ENCODE results near the gene GTPBP1.

Gene GTPBP1

DNA sequence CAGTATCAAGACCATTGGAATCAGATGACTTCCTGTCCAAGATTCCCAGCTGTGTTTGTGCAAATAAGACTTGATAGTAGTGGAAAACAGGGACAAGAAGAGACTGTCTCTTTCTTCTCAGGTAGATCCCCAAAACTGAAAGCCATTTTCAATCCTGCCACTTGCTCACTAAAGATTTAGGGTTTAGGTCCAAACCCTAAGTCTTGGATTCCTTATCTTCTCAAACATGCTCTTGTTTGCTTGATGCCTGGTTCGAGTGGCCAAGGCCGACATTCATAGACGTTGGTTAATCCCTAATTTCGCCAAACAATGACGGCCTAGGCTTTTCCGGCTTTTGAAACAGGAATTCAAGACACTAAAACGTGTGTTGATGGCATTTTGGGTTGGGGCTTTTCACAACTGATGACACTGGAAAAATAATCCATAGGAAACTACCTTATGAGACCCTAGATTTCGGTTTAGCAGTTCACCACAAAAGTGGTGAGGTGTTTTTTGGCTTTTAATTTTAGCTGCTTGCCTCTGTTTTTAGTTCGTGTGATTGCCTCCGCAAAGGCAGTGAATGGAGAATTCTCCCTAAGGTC lies 1.0 kb upstream of the GTPBP1 start:
- DNase-seq, result no peak

GRCh38 chr22:38706101-38706900 lies 557 bp downstream of the GTPBP1 start:
- no peak for DNase-seq

- no peak for DNase-seq
These were observed 1.1 kb downstream of the GTPBP1 start for GRCh38 chr22:38706901-38707195.

DNA sequence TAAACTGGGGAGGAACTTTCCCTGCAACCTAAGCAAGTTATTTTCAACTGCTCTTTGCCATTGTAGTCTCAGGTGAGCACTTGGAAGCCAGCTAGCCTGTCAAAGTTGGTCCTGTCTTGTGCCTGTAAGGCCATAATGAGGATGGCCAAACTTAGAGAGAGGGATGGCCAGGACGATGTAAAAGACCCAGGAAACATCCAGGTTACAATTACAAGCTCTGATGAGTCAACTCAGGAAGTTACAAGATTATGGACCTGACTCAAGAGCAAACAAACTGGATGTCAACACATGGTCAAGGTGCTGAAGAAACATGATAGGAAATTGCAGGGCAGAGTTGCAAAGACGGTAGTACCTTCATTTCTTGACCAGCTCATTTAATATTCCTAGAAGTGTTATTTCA lies 1.6 kb downstream of the GTPBP1 start:
- no peak for DNase-seq

DNA sequence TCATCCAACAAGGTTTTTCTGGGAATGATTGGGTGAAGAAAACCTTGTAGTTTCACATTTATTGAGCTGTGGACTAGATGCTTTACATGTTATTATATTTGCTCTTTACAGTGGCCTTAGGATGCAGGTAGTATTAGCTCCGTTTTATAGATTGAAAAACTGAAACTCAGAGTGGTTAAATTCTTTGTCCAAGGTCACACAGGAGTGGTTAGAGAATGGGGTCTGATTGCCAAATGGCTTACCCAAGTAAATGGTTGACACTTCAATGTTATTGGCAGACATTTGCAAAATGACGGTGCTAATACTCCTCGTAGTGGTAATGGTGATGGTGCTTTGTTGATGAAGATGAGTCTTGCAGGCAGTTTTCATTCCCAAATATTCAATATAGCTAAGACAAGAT lies 2.2 kb downstream of the GTPBP1 start:
- no peak for DNase-seq

DNA sequence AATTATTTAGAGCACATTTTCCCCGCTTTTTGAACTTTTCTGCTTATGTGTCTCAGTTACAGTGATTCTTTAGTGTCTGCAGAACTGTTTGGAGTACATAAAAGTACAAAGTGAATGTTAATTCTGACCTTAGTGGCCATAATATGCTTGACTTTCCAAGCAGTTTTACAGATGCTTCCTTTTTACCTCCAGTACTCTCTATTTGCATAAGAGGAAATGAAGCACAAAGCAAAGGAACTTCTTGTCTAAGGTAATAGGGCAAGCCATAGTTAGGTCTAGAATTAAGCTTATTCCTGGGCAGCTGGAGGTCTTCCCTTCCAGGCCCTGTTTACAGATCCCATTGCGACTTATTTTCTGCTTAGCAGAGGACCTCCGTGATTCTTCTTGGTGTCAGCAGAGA lies 3.6 kb downstream of the GTPBP1 start:
- DNase-seq, result no peak

DNA sequence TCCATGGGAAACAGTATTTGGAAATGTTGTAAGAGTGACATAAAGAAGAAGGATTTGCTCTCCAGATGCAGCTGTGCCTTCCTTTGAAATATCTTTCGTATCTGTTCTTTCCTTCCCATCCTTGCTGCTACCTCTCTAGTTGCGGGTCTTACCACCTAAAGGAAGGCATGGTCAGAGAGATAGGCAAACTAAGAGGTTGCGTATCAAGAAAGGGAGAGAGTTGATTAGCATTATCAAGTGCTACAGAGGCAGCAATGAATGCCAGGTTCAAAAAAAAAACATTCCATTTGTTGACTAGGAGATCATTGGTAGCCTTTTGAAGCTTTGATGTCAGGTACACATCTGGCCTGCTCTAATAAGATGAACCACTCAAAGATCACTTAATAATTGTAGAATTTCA lies 4.6 kb downstream of the GTPBP1 start:
- DNase-seq, result no peak

GRCh38 chr22:38710866-38711265 lies 5.1 kb downstream of the GTPBP1 start:
- DNase-seq, result no peak

DNA sequence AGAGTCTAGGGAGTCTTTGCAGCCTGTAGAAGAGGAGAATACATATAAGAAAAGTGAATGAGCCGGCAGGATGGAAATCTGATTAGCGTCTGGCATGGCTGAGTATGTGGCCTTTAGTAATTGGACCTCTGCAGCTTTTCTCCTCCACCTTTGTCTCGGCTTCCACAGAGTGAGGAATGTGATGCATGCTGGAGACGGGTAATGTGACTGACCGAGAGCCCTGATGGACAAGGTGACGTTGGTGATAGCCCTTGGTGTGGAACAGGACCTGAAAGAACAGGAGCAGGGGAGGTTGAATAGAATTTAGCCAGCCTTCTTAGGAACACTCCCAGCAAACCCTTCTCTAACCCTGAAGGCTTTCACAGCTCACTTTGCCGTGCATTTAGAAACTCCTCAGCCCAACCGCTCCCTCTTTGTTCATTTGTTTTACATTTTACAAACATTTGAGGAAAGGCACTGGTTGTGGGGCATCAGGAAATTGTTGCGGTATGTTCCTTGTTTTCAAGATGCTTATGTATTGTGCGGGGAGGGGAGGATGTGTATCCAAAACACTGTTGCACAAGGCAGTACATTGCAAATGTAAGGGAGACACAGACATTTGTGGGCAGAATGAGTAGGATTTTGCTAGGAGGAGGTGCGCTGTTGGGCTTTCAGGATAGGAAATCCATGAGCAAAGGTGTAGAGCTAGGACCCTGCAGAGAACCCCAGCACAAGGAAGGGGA lies 6.9 kb downstream of the GTPBP1 start:
- no peak for DNase-seq

- DNase-seq, result no peak
These were observed 8.2 kb downstream of the GTPBP1 start for GRCh38 chr22:38713921-38714320.

DNA sequence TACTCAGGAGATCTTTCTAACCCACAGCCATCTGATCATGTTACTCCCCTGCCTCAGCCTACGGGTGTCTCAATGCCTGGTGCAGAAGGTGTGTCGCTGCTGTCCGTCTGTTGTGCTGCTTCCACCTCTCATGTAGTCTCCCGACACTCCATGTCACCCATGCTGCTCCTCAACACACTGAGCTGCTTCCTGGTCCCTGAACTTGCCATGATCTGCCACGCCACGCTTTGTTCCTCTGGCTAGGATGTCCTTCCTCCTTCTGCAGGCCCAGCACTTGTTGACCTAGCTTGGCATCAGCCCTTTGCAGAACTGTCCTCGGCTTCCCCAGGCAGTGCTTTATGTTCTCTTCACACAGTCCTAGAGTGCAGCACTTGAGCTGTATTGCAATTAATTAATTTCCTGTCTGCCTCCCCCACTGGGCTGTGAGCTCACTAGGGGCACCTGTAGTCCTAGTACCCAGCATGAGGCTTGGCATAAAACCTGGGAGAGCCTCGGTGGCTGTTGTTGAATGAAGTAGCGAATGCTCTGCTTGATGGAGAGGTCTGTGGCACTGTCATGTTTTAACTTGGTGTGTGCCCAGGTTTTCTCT lies 9.5 kb downstream of the GTPBP1 start:
- no peak for DNase-seq

GRCh38 chr22:38715852-38716251 lies 10.1 kb downstream of the GTPBP1 start:
- no peak for DNase-seq

DNA sequence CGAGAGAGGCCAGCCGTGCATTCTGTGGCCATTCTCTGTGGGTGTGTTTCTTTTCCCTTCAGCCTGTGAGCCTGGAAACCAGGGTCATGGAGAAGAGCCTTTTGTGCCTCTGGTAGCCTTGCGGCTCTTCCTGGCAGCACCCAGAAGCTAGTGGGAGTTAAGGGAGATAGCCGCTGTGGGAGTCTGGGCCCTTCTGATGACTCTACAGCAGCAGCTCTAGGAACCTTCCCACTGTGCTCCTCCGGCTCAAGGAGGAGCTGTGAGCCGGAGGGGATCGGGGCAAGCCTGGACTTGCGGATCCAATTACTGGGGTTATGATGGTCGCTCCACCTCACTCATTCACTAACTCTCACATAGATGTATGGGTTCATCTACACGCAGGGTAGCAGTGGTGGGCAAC lies 10.5 kb downstream of the GTPBP1 start:
- no peak for DNase-seq

- DNase-seq, result no peak
These were observed 11.1 kb downstream of the GTPBP1 start for GRCh38 chr22:38716826-38717225.

DNA sequence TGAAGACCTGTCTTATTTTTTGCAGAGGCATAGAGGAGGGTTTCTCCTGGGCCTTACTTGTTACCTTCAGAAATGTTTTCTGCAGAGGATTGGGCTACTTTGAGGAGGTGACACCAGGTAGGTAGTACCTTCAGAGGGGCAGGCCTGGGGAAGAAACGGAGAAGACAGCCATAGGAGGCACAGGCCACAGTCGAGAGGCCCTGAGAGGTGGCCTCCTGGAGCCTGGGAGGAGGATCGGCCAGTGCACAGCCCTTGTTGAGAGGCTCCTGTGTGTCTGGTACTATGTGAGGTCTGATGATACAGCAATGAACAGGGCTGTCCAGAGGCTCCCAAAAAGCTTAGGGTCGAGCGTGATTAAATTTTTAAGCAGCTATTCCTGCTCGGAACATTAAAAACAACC lies 11.5 kb downstream of the GTPBP1 start:
- DNase-seq, result no peak

DNA sequence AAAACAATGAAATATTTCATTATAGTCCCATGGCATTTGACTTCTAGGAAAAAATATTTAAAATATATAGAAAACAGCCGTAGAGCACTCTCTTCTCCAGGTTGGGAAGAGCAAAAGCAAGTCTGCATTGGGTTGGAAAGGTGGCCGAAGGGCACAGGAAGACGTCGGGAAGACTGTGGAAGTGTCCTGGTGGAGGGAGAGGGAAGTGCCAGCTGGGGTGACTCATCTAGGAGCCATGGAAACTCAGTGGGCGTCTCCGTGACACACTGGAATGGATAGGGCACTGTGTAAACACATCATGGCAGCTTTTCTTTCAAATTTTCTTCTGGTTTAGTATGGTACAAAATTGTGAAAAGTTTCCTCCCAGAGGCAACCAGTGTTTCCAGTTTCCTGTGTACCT lies 12.7 kb downstream of the GTPBP1 start:
- no peak for DNase-seq

DNA sequence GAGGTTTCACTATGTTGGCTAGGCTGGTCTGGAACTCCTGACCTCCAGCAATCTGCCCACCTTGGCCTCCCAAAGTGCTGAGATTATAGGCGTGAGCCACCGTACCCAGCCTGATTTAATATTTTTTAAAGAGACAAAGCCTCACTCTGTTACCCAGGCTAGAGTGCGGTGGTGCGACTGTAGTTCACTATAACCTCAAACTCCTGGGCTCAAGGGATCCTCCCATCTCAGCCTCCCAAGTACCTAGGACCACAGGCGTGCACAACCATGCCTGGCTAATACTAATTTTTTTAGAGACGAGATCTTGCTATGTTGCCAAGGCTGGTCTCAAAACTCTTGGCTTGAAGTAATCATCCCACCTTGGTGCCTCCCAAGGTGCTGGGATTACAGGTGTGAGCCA lies 13.5 kb downstream of the GTPBP1 start:
- no peak for DNase-seq

- DNase-seq, result no peak
These were observed 14.6 kb downstream of the GTPBP1 start for GRCh38 chr22:38720350-38720749.

DNA sequence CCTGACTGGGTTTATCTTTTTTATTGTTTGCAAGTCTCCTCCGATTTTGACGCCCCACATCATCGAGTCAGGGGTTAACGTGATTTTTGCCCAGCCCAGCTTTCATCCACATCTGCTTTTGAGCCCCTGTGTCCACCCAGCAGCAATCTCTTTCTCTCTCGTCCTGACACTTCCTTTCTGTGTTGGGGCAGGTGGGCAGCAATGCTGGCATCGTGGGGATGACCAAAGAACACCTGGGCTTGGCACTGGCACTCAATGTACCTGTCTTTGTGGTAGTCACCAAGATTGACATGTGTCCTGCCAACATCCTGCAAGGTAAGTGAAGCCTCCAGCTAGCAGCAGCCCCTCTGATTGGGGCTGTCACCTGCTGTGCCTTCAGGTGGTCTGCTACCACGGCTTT lies 15.8 kb downstream of the GTPBP1 start:
- DNase-seq, result no peak

DNA sequence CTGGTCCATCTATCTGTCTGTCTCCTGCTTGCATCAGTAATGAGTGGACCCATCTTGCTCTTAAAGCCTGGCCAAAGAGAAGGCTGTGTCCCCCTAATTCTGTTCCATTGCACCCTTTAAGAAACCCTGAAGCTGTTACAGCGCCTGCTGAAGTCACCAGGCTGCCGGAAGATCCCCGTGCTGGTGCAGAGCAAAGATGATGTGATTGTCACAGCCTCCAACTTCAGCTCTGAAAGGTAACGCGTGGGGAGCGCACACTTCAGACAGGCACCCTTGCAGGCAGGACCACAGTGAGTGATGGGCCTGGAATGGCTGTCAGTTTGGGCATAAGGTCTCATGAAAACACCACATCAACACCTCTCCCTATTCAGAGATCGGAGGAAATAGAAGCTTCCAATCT lies 18.4 kb downstream of the GTPBP1 start:
- no peak for DNase-seq

GRCh38 chr22:38724926-38725571 lies 19.3 kb downstream of the GTPBP1 start:
- no peak for DNase-seq

DNA sequence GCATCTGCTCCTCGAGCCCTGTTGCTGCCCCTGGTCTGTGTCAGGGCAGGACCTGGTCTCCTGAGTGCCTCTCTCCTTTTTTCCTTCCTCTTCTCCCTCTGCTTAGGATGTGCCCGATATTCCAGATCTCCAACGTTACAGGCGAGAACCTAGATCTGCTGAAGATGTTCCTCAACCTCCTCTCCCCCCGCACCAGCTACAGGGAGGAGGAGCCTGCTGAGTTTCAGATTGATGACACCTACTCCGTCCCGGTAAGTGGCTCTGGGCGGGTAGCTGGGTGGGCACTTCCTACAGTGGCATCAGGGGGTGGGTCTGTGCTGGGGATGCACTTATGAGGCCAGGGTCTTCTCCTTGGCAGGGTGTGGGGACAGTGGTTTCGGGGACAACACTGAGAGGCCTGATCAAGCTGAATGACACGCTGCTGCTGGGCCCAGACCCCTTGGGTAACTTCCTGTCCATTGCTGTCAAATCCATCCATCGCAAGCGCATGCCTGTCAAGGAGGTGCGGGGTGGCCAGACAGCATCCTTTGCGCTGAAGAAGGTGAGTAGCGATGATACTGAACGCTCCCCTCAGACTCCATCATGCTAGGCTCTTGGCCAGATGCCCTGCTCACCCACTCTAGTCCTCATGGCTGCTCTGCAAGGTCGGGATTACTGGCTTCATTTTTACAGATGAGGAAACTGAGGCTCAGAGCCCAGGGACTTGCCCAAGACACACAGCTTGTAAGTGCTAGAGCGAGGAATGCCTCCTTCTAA lies 20.3 kb downstream of the GTPBP1 start:
- DNase-seq, result no peak

- no peak for DNase-seq
These were observed 21.4 kb downstream of the GTPBP1 start for GRCh38 chr22:38727123-38727522.

Data from NCI-H1092 (cell line).